GM18517 (cell line): ENCODE measurements around the gene ATP8B4.

Experiments used
- ATAC-seq: cut with Tn5 transposase; IDR thresholded peaks from one replicate; pipeline ENCODE4 v1.9.1; 2021; ENCODE audit warnings: mild to moderate bottlenecking, moderate library complexity; ENCODE audit not compliant: unreplicated experiment

Gene ATP8B4

DNA sequence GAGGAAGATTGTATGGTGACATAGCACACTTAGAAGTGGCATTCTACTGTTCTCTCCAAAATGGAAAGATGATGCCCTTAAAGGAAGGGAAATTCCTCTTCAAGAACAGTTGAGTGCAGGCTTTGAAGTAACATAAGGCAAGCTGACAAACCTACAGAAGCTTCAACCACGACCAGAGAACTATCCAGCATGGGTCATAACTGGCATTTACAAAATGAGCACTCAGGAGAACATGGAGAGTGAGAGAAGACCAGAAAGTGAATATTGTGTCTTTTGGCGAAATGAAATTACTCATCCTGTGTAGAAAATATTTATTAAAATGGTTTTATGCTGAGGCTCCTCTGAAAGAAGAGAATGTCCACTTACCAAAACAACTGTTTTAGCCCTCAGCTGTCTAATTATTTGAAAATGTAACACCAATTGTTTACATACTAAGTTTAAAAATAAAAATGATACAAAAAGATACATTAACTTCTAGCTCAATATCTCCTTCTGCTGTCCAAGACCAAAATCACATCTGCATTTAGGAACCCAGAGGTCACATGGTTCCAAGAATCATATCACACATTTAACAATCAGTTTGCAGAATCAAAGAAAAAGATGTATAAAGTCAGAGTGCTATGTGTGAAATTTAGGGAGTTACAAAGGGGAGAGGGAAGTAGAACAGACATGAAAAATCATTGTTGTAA is 216.9 kb downstream of the ATP8B4 start:
- ATAC-seq = no peak

DNA sequence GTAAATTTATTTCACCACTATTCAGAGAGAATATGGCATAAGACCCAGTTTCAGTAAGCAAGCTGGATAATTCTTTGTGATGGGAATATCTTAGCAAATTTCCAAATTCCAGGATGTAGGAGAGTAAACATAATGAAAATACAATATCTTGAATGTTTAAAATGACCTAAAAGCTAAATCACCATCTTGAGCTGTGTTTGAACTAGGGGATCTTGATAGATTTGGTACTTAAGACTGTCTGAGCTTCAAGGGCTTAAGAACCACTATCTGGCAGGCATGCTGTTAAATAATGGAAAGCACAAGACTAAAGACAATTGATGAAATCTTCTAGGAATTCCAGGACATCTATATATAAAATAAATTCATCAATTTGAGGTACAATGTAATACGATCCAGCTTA is 217.7 kb downstream of the ATP8B4 start:
- ATAC-seq = no peak

DNA sequence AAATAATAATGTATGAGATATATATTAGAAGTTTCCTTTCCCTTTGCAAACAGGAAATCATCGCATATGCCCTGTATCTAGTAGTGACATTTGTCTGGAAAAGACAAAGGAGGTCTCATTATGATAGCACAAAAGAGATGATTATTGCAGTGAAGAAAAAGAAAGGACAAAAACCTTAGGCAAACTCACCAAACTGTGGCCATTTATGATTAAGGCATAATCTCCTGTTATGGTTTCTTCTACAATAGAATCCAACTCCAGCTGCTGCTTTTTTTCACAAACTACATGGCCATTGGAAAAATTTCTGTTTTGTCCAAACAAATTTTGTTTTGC is 218.2 kb downstream of the ATP8B4 start:
- ATAC-seq = no peak

DNA sequence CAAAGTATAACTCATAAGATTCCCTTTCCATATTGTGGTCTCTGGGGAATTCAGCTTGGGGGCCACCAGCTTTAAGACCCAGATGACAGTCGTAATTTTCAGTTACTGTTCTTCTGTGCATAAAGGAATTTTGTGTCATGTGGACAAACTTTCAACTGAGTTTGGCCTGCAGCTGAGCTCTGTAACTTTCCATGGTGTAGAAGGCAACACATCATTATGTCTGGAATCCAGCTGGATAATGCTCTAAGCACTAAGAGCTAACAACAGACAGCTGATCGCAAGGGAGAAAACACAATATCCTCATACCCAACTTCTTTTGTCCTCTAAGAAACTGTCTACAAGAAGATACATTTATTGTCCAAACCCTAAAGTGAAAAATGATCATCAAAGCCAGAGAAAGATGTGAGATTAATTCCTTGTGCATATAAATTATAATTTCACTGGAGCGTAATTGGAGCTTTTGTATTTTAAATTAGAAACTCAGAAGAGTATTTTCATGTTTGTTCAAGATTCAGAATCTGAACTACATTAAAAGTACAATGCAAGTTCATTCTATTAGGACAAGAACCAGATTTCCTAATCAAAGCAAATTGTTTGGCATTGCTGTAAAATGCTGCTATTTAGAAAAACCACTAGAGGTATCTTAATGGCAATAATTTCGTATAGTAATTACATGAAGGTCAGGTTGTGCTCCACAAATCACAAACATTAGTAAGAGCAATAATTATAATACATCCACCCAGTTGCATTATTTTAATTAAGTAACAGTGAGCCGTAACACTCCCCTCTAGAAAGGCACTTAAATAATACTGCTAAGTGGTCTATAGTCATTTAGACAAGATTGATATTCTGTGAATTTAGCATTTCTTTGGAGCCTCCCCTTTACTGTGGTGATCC is 218.8 kb downstream of the ATP8B4 start:
- ATAC-seq = no peak

DNA sequence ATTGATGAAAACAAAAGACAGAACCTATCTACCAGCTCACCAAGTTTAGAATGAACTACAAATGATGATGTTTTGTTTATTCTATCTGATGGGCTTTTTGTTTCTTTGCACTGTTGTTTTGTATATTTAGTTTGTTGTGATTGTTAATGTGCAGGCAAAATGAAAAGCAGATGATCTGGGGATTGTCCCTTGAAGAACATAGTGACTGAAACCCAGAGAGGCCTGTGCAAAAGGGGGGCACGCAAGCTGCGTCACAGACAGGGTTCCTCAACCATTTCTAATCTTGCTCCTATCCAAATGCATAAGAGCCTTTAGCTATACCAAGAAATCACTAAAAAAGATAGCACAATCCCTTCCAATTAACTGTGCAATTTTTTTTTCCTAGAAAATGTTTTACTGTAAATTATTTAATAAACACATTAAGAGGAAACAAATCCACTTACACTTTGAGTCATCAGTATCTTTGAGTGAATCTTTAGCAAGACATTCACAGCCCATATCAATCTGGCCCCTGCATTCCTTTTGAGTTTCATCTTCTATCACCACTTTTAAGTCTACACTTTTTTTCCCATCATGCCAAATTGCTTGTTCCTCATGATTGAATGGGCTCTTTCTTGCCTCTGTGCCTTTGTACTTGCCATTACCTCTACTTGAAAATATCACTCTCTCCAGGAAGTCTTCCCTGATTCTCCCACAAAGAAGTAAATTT is 220.3 kb downstream of the ATP8B4 start:
- no peak for ATAC-seq

DNA sequence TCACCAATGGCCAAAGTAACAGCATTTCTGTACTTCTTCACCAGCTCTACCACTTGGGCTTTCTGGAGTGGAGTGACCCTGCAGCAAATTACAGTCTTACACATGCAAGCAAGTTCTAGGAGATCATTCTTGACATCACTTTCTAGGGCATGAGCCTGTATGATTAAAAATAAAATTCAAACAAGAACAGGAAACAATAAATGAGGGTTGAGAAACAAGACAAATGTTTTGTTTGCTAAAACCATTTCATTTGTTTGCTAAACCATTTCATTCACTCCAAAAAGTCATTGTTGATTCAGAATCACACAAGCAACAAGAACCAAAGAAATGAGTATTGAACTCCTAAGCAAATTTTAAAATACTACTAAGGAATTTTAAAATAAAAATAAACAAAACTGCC is 220.9 kb downstream of the ATP8B4 start:
- ATAC-seq = no peak

DNA sequence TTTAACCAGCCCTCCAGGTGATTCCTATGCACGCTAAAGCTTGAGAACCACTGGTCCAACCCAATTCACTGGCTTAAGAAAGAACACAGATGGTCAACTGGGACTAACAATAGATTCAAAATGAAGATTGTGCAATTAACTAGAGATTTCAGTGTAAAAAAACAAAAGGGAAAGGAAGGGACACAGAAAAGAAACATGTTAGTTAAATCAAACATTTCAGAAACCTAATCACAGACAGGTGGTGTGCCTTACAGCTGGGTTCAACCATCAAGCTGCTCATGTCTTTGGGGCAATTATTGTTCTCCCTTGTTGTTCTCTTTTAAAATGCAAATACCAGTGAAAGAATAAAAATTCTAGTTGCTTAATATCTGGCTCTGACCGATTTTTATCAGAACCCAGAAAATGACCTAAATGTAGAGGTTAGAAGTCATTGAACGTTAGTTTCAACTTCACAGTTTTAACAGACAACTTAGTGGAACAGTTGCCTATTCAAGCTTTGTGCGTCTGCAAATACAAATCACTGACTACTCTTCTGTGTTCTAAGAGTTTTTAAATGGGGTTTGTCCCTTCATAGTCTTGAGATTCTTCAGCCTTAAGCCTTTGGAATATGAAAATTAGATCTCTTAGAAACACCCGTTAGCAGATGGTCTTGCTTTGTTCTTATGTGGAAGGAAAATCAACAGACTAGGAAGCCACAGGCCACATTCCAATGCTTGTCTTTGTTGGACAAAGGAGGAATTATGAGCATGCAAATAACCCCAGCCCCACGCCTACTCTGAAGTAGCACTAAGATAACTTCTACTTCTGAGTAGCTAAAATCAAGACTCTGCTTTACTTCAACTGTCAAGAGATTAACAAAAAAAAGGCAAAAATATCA is 223.4 kb downstream of the ATP8B4 start:
- no peak for ATAC-seq

DNA sequence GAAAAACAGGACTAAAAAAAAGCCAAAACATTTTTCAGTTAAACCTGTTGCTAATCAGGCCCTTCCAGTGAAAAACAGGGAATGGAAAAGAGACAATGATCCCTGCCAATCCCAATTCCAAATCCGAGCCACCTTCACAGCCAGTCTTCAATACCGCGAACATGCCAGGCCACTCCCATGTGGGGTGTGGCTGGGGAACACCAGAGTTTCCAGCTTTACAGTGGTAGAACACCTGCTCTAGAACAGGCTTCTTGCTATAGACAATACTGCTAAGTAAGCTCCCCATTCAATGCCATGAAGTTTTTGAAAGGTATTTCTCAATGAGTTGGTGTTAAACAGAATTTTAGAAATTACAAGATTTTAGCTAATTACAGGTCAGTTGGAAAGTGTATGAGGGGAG is 228.3 kb downstream of the ATP8B4 start:
- no peak for ATAC-seq

DNA sequence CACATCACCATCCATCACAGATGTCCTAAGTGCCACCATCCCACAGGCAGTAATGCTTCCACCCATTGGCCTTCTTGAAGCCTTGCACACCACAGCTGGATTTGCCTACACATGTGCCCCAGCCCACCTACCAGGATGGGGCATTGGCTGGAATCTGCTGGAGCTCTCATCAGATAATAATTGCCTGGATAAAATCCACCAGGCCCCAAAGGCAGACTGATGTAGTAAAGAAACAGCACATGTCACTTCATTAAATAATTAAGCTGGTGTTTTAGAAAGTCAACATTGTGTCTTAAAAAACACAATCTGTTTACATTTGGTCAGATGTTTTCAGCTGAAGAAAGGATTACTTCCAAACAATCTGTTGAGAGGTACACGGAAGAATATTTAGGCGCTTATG is 229.5 kb downstream of the ATP8B4 start:
- ATAC-seq = no peak

DNA sequence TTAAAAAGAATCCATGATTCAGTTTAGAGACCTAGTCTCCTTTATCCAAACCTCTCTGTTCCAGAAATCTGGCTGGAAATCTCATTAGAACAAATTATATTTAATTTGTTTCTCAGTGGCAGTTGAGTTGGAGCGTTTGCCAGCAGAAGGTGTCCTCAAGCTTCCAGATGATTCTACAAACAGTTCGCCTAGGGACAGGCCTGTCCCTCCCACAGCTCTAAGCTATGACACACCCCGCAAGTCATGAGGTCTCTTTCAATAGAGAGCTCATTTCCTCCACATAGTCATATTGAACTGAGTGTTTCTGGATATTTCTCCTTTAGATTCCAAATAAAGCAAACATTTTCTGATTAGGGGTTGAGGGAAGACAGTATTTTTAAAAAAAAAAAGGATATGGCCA is 230.3 kb downstream of the ATP8B4 start:
- ATAC-seq = no peak

DNA sequence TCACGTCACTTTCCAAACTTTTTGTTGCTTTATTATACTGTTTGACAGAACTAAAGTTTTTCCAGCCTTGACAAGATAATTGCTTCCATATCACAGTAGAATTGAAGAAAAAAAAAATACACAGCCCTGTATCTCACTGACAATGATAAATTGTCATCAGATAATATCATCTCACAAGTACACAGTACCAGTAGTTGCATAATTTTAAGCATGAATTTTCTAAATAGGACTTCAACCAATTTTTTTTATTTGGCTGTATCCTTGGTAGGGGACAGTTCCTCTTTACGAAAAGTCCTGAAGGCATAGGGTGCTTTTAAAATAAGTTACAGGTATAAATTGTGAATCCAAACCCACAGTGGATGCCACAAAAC is 230.7 kb downstream of the ATP8B4 start:
- no peak for ATAC-seq

DNA sequence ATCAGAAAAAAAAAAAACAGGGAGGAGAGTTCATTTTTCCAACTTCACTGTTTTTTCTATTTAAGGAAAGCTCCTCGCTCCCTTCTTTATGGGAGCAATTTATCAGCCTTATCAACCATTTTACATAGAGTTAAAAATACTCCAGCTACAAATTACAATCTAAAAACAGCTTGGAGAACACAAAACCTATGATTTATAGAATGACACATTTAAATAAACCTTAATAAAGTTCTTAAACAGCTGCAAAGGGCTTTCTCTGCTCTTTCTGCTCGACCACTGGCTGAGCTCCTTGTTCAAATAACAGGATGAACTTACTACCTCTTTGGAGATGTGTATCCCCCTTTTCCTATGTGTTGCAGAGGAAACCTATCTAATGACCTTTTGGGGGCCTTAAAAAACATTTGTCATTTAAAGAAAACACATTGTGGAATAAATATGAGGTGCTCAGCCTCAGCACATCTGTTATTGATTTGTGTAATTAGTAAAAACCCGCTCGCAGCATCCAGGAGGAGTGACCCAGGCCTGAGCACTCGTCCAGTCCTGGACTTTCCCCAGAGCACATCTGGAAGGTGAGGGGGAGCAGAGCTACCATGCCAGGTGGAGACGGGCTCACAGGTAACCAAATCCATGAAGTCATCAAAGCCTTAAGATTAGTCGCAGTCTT is 231.2 kb downstream of the ATP8B4 start:
- ATAC-seq = no peak

DNA sequence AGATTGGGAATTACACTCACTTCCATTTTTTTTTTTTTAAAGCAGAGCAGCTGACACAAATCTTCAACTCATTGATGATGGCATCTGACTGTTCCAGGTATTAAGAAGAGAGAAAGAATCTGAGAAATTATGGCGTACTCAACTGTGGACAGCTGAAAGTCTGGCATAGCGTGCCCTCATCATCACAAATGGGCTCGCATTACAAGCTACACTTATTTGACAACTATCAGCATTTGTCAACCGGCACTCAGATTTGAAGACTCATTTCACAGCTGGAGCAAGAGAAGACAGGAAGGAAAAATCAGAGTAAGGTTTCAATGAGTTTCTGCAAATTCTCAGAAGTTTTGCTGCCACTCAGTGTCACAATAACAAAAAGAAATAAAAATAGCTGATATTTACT is 235.9 kb downstream of the ATP8B4 start:
- ATAC-seq = no peak

DNA sequence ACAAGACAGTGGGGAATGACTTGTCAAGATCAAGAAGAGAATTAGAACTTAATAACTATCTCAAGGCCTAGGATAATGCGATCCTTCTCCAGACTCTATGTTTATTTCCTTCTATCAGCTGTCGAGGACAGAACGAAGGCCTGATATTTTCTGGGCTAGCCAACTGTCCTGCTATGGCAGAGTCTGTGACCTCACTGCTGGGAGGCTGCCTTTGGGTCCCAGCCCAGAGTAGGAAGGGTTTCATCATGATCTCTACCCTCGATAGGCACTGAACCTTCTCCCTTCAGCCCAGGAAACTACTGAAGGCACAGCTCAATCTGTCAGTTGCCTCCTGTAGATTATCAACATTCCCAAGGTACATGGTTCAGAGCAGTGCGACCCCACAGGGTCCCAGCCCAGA is 237.2 kb downstream of the ATP8B4 start:
- ATAC-seq = no peak

DNA sequence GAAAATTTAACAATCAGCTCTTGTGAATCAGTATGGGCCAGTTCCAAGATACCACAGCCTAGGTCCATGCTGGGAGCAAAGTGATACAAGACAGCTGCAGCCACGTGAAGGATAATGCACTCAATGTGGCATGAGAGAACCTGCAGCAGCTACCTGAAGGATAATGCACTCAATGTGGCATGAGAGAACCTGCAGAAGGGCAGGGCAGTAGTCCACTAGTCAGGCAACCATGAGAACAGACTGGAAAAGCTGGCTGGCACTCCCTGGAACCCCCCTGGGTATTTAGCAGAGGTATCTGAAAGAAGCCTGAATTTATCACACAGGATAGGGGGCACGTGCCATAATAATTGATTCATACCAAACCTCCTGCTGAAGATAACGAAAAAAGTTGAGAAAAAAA is 237.6 kb downstream of the ATP8B4 start:
- no peak for ATAC-seq

DNA sequence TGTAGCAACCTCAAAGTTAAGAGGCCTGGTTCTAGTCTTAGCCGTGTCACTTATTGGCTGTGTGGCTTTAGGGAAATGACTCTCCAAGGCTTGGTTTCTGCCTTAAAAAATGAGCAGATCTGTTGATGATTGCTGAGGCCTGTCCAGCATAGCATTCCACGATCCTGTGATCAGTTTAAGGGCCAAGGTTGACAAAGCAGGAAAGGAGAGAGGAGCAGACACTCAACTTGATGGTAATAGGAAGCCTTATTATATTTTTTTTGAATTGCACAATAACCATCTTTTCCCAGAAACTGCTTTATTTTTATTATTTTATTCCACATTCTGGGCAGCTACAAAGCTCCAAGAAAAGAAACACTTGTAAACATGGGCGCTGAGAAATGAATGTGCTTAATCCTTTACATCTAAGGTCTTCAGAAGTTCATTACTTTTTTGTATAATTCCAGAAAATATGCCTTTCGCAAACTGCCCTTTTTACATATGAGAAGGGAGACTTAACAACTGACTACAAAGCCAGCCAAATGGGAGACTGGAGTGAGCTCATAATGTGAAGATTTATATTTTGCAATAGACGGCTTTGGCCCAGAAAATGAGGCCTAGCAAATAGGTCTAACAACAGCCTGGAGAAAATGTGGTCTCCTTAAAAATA is 241.0 kb downstream of the ATP8B4 start:
- ATAC-seq = no peak

DNA sequence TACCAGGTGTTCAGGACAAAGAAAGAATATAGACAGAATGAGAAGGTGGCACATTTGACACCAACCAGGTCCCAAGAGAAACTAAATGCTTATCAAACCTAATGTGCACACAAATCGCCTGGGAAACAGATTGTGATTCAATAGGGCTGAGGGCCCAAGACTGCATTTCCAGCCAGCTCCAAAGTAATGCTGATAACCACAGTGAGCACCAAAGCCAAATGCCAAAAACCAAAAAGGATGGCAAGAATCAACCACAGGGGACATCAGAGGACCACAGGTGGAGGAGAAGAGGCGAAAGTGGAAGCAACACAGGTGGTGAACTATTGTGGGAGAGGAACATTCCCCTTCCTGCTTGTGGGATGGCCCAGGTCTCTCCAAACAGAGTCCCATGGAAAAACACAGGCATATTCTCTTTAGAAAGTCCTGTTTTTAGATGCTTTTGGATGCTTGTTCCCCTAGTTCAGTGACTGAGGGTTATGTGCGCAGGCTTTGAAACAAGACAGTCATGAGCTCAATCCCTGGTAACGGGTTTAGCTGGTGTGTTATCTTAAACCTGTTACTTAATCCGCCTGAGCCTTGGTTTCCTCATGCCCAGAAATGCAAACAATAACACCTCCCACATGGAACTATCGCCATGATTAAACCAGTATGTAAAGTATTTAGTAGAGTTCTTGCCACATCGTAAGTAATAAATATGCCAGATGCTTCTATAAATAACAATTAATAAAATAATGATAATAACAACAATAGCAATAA is 241.7 kb downstream of the ATP8B4 start:
- no peak for ATAC-seq

DNA sequence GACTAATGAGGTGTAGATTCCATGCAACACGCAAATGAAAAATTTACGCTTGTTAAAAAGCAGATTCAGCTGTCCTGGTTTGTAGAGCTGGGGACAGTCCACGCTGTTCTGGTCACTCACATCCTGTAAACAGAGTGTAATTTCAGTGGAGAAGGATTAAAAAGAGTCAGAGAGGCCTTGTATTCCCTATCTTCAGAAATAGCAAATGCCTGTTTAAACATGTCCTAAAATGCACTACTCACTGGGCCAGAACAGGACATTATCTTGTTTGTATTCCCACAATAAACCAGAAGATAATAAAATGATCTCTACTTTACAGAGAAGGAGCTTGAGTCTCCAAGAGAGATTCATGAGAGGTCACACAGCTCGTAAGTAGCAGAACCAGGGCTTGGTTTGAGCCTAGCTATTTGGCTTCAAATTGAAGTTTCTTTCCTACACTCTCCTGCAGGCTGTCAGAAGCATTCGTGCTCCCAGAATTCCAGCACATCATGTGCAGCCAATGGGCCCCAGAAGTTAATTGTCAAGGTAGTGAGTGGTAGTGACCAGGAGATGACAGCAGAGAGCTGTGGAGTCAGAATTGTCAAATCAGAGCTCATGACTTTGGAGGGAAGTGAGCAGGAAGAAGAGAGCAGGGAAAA is 242.5 kb downstream of the ATP8B4 start:
- ATAC-seq = no peak

DNA sequence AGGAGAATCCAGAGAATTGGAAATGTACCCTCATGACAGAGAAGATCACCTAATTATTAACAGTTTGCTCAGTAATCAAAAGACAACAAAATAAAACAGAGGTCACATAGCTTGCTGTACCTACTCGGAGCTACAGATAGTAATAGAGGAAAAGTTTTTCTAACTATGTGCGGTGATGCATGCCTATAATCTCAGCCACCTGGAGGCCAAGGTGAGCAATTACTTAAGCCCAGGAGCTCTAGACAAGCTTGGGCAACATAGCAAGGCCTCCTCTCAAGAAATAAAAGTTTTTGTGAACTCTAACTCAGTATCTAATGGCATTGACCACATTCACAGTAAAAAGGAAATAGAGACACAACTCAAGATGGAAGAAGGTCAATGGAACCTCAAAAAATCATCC is 243.6 kb downstream of the ATP8B4 start:
- no peak for ATAC-seq
